Ectodermal cell (in vitro differentiated cells): ENCODE data around the gene CLSTN2.

Experiments
- H3K27ac ChIP-seq: 2 replicates; pipeline ENCODE4 v1.7.0; 2013; ENCODE audit warnings: mild to moderate bottlenecking, low read depth, low read length; ENCODE audit not compliant: insufficient read depth, poor library complexity, severe bottlenecking
- H3K27me3 ChIP-seq: 2 replicates; pipeline ENCODE4 v1.7.0; 2013; ENCODE audit warnings: mild to moderate bottlenecking, low read length; ENCODE audit not compliant: insufficient read depth, control insufficient read depth, poor library complexity, severe bottlenecking
- H3K36me3 ChIP-seq: one replicate; pipeline ENCODE4 v1.7.0; 2013; ENCODE audit warnings: low read length; ENCODE audit not compliant: control insufficient read depth, insufficient read depth
- H3K4me1 ChIP-seq: one replicate; pipeline ENCODE4 v1.7.0; 2013; ENCODE audit warnings: low read length; ENCODE audit not compliant: control insufficient read depth, insufficient read depth
- H3K4me3 ChIP-seq: 2 replicates; pipeline ENCODE4 v1.7.0; 2013; ENCODE audit warnings: low read depth, low read length, control low read depth; ENCODE audit not compliant: insufficient read depth
- H3K9me3 ChIP-seq: 2 replicates; pipeline ENCODE4 v1.7.0; 2013; ENCODE audit warnings: mild to moderate bottlenecking, low read length, moderate library complexity; ENCODE audit not compliant: control insufficient read depth
- WGBS, 2 experiments: methylation state at CpG; one replicate each; pipeline ENCODE4 v1.1.7; 2013; ENCODE audit warnings: missing lambda C conversion rate in 2 of 2; 5-methylcytosine and 5-hydroxymethylcytosine counted together

CLSTN2 gene

DNA sequence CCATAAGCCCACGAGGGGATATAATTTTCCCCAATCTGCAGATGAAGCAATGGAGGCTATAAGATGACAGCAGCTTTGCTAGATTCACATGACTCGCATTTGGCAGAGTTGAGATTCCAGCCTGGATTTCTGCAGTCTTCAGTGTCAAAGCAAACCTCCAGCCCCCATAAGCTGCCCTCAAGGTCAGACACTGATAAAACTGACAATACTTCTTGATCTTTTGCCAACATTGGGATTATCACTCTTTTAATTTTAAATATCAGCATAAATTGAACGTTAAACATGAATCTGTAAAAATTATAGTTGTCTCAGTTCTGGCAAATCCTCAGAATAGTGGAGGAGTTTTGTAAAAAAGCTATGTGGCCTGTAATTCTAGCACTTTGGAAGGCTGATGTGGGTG, 508.8 kb downstream of the CLSTN2 start:
- H3K9me3 ChIP-seq, result no peaks in the 10 kb centered on the region
- H3K4me3 ChIP-seq, result no peak overlapping the region
- 79 to 87% methylated on average over 3 of the region's 3 CpGs for WGBS, 2 experiments
- H3K4me1 ChIP-seq, result no peaks in the 10 kb centered on the region
- H3K36me3 ChIP-seq, result no peaks in the 10 kb centered on the region
- no peak overlapping the region for H3K27ac ChIP-seq
- no peaks in the 10 kb centered on the region for H3K27me3 ChIP-seq

DNA sequence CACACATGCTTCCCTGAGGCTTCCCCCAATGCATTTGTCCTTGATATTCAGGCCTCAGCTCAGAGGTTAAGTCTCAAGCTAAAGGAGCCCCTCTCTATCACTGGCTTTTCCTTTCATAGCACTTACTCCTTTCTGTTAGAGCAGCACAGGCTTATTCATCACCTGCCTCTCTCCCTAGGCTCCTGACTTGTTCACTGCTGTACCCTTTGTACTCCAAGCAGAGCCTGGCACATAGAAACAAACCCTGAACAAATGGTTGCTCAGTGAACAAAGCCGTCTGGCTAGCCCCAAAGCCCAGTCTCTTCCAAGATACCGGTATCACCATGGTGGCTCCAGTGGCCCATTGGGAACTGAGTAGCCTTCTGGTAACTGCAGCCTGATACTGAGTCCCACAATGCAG, 511.7 kb downstream of the CLSTN2 start:
- no peaks in the 10 kb centered on the region for H3K36me3 ChIP-seq
- no peaks in the 10 kb centered on the region for H3K27me3 ChIP-seq
- H3K4me1 ChIP-seq, result no peaks in the 10 kb centered on the region
- whole genome bisulfite sequencing, 2 experiments, result 94 to 95% methylated on average over 2 of the region's 2 CpGs
- H3K4me3 ChIP-seq, result no peak overlapping the region
- no peaks in the 10 kb centered on the region for H3K9me3 ChIP-seq
- no peak overlapping the region for H3K27ac ChIP-seq

DNA sequence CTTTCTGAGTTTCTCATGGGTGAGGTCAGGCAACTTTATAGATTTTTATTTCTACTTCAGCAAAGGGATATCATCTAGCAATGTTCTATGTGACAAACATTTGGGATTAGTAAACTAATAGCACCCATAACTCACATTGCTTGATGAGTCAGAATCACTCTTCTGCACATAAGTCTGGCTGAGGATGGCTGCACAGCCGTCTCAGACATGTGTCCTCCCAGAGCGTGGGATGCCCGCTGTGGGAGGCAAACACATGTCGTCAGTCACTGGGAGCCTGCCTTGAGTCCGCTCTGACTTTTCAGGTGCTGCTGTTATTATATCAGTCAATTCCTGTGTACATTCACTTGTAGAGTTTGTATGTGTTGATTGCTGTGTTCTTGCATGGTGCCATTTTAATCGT, 512.2 kb downstream of the CLSTN2 start:
- Histone ChIP-seq H3K9me3 (no peaks in the 10 kb centered on the region), H3K4me3 (no peak overlapping the region), H3K4me1 (no peaks in the 10 kb centered on the region), H3K36me3 (no peaks in the 10 kb centered on the region), H3K27ac (no peak overlapping the region), H3K27me3 (no peaks in the 10 kb centered on the region)
- 93% methylated on average over 6 of the region's 6 CpGs for WGBS, 2 experiments

DNA sequence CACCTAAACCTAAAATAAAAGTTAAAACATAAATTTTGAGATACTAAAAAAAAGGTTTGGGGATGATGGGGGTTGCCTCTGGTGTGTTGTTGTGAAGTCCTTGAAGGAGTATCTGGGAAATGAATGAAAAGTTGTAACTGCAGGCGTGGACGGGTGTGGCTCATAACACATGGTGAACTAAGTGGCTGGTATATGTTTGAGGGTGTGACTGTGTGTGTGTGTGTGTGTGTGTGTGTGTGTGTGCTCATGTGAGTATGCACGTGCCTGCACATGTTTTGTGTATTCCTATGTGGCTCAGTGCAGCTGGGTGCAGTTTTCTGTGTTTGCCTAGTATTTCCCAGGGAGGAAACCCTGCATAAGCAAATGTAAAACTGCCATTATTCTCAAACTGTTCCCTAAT, 513.0 kb downstream of the CLSTN2 start:
- H3K9me3 ChIP-seq, result no peaks in the 10 kb centered on the region
- WGBS, 2 experiments, result 91 to 98% methylated on average over 3 of the region's 3 CpGs

DNA sequence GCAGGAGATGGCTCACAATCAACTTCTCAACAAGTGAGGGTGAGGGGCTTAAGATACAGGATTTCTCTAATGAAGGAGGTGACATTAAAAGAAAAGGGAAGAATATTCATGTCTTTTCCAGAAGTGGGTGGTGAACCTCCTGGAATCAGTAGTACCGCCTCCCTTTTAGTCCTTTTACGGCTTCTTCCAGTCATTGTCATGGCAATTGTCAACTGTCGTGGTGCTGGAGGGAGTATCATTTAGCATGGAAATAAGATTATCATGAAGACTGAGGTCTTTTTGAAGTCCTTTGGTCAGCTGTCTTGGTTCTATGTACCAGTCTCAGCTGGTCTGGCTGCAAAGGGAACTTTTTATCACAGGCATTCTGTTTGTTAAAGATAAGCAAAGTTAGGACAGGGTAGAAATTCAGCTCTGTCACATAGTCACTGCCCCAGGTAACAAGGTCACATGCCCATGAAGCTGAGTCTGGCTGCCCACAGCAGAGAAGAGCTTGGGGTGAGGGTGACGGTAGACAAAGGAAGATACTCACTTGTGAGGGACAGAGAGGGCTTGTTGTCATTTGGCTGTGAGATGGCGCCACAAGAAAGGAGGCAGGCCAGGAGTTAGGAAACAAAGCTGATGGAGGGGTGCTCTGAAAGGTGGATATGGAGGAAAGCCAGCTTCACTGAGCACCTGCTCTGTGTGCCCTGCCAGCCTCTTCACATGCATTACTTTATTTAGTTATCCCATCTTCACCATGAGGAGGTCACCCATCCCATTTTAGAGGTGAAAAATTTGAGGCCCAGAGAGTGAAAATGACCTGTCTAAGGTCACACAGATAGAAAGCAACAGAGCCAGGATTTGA, 514.6 kb downstream of the CLSTN2 start:
- WGBS, 2 experiments, result 87 to 92% methylated on average over 5 of the region's 5 CpGs
- Histone ChIP-seq H3K36me3 (no peaks in the 10 kb centered on the region), H3K4me3 (no peak overlapping the region), H3K9me3 (no peaks in the 10 kb centered on the region), H3K4me1 (no peaks in the 10 kb centered on the region), H3K27ac (no peak overlapping the region), H3K27me3 (no peaks in the 10 kb centered on the region)

More for the DNA sequence above, 513.0 kb downstream of the CLSTN2 start:
- Histone ChIP-seq H3K27ac (no peak overlapping the region), H3K4me1 (no peaks in the 10 kb centered on the region), H3K4me3 (no peak overlapping the region), H3K27me3 (no peaks in the 10 kb centered on the region), H3K36me3 (no peaks in the 10 kb centered on the region)

DNA sequence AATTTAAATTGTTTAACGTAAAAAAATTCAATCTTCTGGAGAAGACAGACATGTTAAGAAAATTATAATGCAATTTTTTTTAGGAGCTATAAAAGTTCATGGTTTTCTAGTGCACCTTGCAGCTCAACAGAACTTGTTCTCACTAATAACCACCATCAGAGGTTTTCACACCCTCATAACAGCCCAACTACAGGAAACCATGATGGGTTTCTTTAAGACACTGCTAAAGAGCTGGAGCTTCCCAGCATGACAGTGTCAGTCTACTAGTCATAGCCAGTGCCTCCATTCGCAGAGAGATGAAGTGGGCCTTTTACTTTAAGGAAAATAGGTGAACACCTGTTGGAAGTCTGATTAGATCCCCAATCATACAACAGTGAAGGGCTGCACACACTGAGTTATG, 518.8 kb downstream of the CLSTN2 start:
- Histone ChIP-seq H3K4me3 (no peak overlapping the region), H3K27me3 (no peaks in the 10 kb centered on the region), H3K9me3 (no peaks in the 10 kb centered on the region), H3K36me3 (no peaks in the 10 kb centered on the region), H3K27ac (no peak overlapping the region), H3K4me1 (no peaks in the 10 kb centered on the region)
- 96 to 100% methylated on average over 2 of the region's 2 CpGs for WGBS, 2 experiments

DNA sequence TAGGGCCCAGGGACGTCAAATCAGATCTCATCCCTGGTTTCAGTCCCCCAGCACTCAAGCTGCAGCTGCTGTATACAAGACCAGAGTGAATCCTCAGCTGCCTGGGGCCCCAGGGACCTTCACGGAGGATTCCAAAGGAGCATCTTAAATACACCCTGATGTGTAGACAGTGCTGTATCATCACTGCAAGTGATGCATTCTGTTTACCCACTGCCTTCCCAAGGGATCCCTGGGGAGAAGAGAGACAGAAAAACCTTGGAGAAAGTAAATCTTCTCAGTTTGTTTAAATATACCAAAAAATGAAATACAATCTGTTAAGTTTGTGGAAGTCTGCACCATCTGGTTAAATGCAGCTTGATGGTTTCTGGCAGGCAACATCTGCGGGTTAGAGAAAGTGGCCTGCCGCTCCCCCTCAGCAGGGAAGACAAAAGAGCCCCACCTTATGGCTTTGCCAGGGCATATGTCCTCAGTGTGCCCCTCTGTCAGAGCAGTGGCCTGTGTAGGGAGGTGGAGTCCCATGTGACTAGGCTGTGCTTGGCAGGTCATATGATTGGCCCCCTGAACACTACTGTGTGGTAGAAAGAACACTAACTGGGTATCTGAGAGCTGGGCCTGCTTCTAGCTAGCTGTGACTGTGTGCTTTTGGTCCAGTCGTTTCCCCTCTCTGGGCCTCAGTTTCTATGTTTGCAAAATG, 520.7 kb downstream of the CLSTN2 start:
- WGBS, 2 experiments, result 88 to 90% methylated on average over 5 of the region's 5 CpGs
- Histone ChIP-seq H3K27me3 (no peaks in the 10 kb centered on the region), H3K27ac (no peak overlapping the region)

DNA sequence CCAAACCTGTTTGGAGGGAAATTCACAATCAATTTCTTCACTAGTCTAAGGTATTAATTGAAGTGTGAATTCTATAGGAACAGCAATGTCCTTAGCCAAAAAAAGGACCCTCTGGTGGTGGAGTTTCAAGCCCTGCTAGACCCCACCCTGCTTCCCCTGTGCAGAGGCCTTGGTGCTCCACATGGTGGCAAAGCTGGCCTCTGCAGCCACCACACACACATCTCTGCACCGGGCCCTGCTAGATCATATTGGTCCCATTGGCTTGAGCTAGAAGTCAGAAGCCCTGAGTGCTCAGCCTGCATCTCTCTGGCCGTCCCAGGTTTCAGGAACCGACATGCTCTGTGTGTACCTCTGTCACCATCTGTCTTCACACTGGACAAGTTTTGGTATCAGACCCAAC, 522.0 kb downstream of the CLSTN2 start:
- 91 to 94% methylated on average over 3 of the region's 3 CpGs for WGBS, 2 experiments
- Histone ChIP-seq H3K4me1 (no peaks in the 10 kb centered on the region), H3K9me3 (no peaks in the 10 kb centered on the region), H3K4me3 (no peak overlapping the region), H3K27ac (no peak overlapping the region), H3K36me3 (no peaks in the 10 kb centered on the region), H3K27me3 (no peaks in the 10 kb centered on the region)

More for the DNA sequence above, 520.7 kb downstream of the CLSTN2 start:
- Histone ChIP-seq H3K4me1 (no peaks in the 10 kb centered on the region), H3K36me3 (no peaks in the 10 kb centered on the region), H3K9me3 (no peaks in the 10 kb centered on the region), H3K4me3 (no peak overlapping the region)

DNA sequence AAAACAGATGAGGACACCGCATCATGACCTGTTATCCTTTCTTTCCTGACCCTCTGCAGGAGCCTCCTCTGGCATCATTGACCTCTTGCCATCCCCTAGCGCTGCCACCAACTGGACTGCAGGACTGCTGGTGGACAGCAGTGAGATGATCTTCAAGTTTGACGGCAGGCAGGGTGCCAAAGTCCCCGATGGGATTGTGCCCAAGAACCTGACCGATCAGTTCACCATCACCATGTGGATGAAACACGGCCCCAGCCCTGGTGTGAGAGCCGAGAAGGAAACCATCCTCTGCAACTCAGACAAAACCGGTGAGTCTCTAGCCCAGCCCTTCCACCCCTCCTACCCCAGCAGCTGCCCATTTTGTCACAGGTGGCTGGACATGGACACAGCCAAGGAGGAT, 524.5 kb downstream of the CLSTN2 start:
- Histone ChIP-seq H3K9me3 (no peaks in the 10 kb centered on the region), H3K27ac (no peak overlapping the region), H3K4me1 (no peaks in the 10 kb centered on the region), H3K27me3 (no peaks in the 10 kb centered on the region), H3K4me3 (no peak overlapping the region), H3K36me3 (no peaks in the 10 kb centered on the region)
- WGBS, 2 experiments, result 91 to 94% methylated on average over 8 of the region's 8 CpGs

DNA sequence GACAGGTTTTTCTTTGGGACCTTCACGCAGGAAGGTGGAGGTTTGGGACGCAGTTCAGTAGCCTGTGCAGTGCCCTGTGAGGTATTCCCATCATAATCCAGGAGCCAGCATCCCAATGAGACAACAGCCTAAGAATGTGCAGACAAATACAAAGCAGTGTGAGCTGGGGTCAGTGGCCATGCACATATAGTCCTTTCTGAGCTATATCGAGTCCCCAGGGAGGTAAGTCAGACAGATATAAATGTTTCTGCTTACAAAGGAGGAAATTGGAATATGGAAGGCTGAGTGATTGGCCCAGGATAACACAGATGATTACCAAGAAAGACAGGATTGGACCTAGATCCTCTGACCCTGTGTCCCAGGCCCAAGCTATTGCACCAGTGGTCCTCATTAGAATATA, 526.3 kb downstream of the CLSTN2 start:
- no peaks in the 10 kb centered on the region for H3K9me3 ChIP-seq
- no peak overlapping the region for H3K4me3 ChIP-seq
- no peaks in the 10 kb centered on the region for H3K36me3 ChIP-seq
- 97% methylated on average over 3 of the region's 3 CpGs for WGBS, 2 experiments
- H3K27me3 ChIP-seq, result no peaks in the 10 kb centered on the region
- H3K27ac ChIP-seq, result no peak overlapping the region
- H3K4me1 ChIP-seq, result no peaks in the 10 kb centered on the region
